Measurements from ENCODE around the gene DNAH6.

The DNAH6 gene

GRCh38 chr2:84556190-84556589 is 39.9 kb downstream of the DNAH6 start:
- H3K27ac ChIP-seq, result no peak overlapping the region
- TF ChIP-seq CTCF (IDR thresholded peaks at IDR 0.05), result no peak
- no peak for TF ChIP-seq ZFX (IDR thresholded peaks at IDR 0.05; ENCODE audit: borderline replicate concordance)

DNA sequence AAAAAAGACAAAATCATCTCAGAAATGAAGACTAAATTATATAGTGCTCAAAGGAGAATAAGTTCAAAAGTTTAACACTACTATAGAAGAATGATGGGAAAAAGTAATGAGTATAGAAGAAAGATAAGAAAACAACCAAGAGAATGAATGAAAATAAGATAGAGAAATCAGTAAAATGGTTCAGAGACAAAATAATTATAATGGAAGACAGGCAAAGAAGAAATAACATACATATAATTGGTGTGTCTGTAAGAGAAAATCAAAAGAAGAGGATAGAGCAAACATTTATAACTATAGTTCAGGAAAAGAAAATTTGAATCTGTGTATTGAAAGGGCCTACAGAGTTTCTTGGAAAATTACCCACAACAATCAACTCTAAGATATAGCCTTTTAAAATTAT is 43.5 kb downstream of the DNAH6 start:
- TF ChIP-seq ZFX (IDR thresholded peaks at IDR 0.05; ENCODE audit: borderline replicate concordance) (no peak), CTCF (IDR thresholded peaks at IDR 0.05) (no peak)
- H3K27ac ChIP-seq, result no peak overlapping the region

DNA sequence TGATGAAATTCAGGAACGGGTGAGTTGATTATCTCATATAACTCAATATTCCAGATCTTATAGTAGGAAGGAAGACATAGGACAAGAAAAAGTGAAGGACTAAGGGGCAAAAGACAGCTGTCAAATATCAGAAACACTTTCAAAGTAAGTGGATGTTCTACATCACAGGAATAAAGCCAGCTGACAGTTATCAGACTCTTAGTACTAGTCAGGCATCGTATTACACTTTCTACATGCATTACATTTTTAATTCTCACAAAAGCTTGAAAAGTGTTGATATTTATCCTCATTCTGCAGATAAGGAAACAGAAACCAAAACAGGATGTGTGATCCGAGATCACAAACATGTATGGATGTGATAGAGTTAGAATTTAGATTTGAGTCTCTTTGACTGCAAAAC is 63.4 kb downstream of the DNAH6 start:
- no peak for TF ChIP-seq CTCF (IDR thresholded peaks at IDR 0.05)
- no peak for TF ChIP-seq ZFX (IDR thresholded peaks at IDR 0.05; ENCODE audit: borderline replicate concordance)
- H3K27ac ChIP-seq, result no peak overlapping the region

DNA sequence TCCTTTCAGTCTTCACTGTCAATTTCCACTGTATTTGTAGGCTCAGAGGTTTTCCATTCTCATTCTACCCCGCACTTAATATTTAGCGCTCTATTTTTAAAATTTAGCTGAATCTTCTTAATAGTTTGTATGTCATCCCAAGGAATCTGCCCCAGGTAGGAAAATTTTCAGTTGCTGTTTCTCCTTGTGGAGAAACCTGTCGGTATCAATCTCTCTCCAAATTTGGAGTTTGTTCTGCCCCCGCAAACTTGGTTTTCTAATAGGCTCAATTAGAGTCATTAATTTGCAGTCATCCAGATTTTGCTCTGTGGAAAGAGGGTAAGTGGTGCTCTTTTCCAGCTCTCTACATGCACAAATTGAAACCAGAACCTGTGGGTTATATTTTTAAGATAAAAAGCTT is 87.6 kb downstream of the DNAH6 start:
- TF ChIP-seq CTCF (IDR thresholded peaks at IDR 0.05) (no peak), ZFX (IDR thresholded peaks at IDR 0.05; ENCODE audit: borderline replicate concordance) (no peak)
- H3K27ac ChIP-seq, result no peak overlapping the region

DNA sequence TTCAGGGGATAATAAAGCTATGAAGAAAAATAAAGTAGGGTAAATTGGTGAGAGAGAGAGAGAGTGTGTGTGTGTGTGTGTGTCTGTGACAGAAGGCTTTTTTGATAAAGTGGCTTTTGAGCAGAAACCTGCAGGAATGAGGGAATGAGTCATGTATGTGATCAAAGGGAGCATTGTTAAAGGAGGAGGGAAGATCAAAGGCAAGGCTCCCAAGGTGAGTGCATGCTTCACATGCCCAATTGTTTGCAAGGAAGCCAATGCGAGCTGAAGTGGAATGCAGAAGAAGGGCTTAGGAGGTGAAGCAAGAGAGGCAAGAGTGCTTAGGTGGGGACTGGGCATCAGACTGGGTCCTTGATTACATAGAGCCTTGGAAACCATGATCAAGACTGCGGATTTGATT is 96.8 kb downstream of the DNAH6 start:
- no peak for TF ChIP-seq ZFX (IDR thresholded peaks at IDR 0.05; ENCODE audit: borderline replicate concordance)
- no peak for TF ChIP-seq CTCF (IDR thresholded peaks at IDR 0.05)
- H3K27ac ChIP-seq, result no peak overlapping the region

DNA sequence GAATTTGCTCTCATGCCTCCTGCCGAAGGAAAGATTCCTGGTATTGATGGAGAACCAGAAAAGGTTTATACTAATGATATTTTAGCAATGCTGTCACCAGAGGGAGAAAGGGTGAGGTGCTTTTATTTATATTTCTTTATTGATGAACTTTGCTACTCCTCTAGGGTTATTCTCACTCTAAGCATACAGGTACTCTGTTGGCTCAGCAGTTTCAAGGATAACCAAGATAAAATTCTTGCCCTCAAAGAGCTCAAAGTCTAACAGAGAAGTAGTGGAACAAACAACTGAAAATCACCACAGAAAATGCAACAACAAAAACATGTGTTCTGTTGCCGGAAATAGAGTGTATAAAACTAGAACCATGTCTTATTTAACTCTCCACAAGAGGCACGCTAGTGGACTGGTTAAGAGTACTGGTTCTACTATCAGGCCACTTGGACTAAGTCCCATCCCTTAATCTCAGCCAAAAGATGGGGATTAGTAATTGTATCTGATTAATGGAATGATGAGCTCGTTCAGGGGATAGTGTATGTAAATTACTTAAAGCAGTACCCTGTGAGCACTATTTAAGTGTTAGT is 103.6 kb downstream of the DNAH6 start:
- H3K27ac ChIP-seq, result no peak overlapping the region
- TF ChIP-seq ZFX (IDR thresholded peaks at IDR 0.05; ENCODE audit: borderline replicate concordance) (no peak), CTCF (IDR thresholded peaks at IDR 0.05) (no peak)

- TF ChIP-seq ZFX (IDR thresholded peaks at IDR 0.05; ENCODE audit: borderline replicate concordance) (no peak), CTCF (IDR thresholded peaks at IDR 0.05) (no peak)
- no peak overlapping the region for H3K27ac ChIP-seq
Observed at GRCh38 chr2:84628486-84628885, 112.2 kb downstream of the DNAH6 start.

All from 22Rv1 (cell line).